Stimulated activated CD8-positive, alpha-beta memory T cell treated with anti-CD3 and anti-CD28 coated beads, Interleukin-2, amount 100 ng/mL, for 1 hour (primary cell): ENCODE data around the gene CIRBP.

Experiments
- DNase-seq, 2 donors: peaks; one replicate each; pipeline ENCODE4 v3.0.0-alpha.2; 2020; ENCODE audit warnings: low read depth in 2 of 2

The CIRBP gene

GRCh38 chr19:1267477-1268225 is 1.5 kb upstream of the CIRBP start:
- no peak for DNase-seq

GRCh38 chr19:1268226-1269064 is 687 bp upstream of the CIRBP start:
- no peak for DNase-seq

- DNase-seq, result peak in 1 of 2 donors; percentile 68
Observed at GRCh38 chr19:1269478-1270212, 513 bp downstream of the CIRBP start.

- no peak for DNase-seq
Observed at GRCh38 chr19:1270213-1270853, 1.2 kb downstream of the CIRBP start.

- no peak for DNase-seq
Observed at GRCh38 chr19:1270854-1271527, 1.9 kb downstream of the CIRBP start.

- no peak for DNase-seq
Observed at GRCh38 chr19:1271528-1272422, 2.6 kb downstream of the CIRBP start.

- no peak for DNase-seq
Observed at GRCh38 chr19:1272423-1273262, 3.5 kb downstream of the CIRBP start.

- DNase-seq, result no peak
Observed at GRCh38 chr19:1273263-1274041, 4.3 kb downstream of the CIRBP start.

GRCh38 chr19:1274081-1274851 is 5.1 kb downstream of the CIRBP start:
- no peak for DNase-seq

- no peak for DNase-seq
Observed at GRCh38 chr19:1274852-1275259, 5.7 kb downstream of the CIRBP start.

GRCh38 chr19:1275260-1275975 is 6.3 kb downstream of the CIRBP start, which contains the start of gene FAM174C:
FAM174C (plus strand) TSS chr19:1275530; CDS start chr19:1275550, 20 bp downstream.
- DNase-seq, result peak; percentile 92 to 97

- DNase-seq, result no peak
Observed at GRCh38 chr19:1275976-1276627, 7.0 kb downstream of the CIRBP start.

GRCh38 chr19:1276628-1277022 is 7.5 kb downstream of the CIRBP start:
- no peak for DNase-seq

- DNase-seq, result no peak
Observed at GRCh38 chr19:1277061-1277460, 7.9 kb downstream of the CIRBP start.

GRCh38 chr19:1278074-1278473 is 8.9 kb downstream of the CIRBP start:
- no peak for DNase-seq
